ENCODE data around the gene CNTNAP3B. TPM values are rescaled to one million over a fixed set of nuclear protein-coding genes. Genes with fewer than 3 reads are reported as not detected.
"Not testable (repeated sequence)": the region's sequence is repeated elsewhere in the genome, so short reads cannot be mapped to it uniquely, and the experiment has no call there.

Gene CNTNAP3B
- total and polyA plus RNA-seq, 2 experiments from 2014 or later, result 1.1 to 2.4 TPM

GRCh38 chr9:42071026-42071425 is 58.2 kb downstream of the CNTNAP3B start:
- H3K27me3 Mint-ChIP-seq (ENCODE audit: insufficient read depth, low read depth, poor library complexity); H4K20me1 ChIP-seq (replicated peaks; ENCODE audit: insufficient read depth): not testable (repeated sequence)

DNA sequence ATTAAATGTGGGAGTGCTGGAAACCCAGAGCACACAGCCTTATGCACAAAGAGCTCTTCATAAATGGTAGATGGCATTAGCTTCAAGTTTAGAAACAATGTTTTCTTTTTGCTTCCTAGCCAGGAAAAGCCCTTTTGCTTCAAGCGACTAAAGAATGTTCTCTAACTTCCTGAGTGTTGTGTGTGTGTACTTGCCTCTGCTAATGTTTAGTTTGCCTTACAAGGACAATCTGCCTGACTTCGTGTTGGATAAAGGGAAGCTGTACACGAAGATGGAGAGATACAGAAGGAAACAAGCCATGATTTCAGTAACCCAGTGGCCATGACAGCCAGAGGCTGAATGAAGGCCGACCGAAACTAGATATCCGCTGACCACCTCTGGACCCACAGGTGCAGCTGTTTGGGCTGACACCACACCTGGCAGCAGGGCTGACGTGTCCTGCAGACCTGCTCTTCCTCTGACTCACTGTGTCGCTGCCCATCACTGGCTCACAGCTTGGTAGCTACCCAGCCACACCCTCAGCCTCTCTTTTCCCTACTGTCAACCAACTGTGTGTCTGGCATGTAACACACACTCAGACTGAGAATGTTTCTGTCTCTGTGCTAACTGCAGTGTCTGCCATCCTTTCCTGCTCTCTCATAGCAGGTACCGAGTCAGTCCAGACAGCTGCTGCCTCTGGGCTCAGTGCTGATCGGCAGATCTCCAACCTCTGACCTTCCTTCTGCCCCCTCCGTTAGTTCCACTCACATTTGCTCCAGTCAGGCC is 59.0 kb downstream of the CNTNAP3B start:
- H3K36me3 ChIP-seq (ENCODE audit: insufficient read depth); H3K4me1 Mint-ChIP-seq; H3K79me2 ChIP-seq (replicated peaks; ENCODE audit: insufficient read depth); DNase-seq (ENCODE audit: low spot score); H3K4me1 ChIP-seq (ENCODE audit: insufficient read depth); H3K4me3 Mint-ChIP-seq; H3K9me3 Mint-ChIP-seq; H2AFZ ChIP-seq; H3K4me2 ChIP-seq; ATAC-seq; H3K27ac ChIP-seq (ENCODE audit: low read depth); H4K20me1 ChIP-seq (replicated peaks; ENCODE audit: insufficient read depth); H3K36me3 Mint-ChIP-seq (ENCODE audit: low read depth); H3K4me3 ChIP-seq; H3K27me3 ChIP-seq (ENCODE audit: insufficient read depth); H3K27me3 Mint-ChIP-seq (ENCODE audit: insufficient read depth, low read depth, poor library complexity); H3K9me2 ChIP-seq (ENCODE audit: insufficient read depth); H3F3A ChIP-seq (replicated peaks; ENCODE audit: low read depth); H3K27ac Mint-ChIP-seq: not testable (repeated sequence)

More at GRCh38 chr9:42071026-42071425, 58.2 kb downstream of the CNTNAP3B start:
- not testable (repeated sequence) for H3F3A ChIP-seq (replicated peaks; ENCODE audit: low read depth); H3K4me1 Mint-ChIP-seq; H3K27ac Mint-ChIP-seq; H3K36me3 ChIP-seq (ENCODE audit: insufficient read depth); H3K36me3 Mint-ChIP-seq (ENCODE audit: low read depth); H3K79me2 ChIP-seq (replicated peaks; ENCODE audit: insufficient read depth); H2AFZ ChIP-seq; ATAC-seq; H3K27me3 ChIP-seq (ENCODE audit: insufficient read depth); H3K4me2 ChIP-seq; H3K4me3 ChIP-seq; H3K4me1 ChIP-seq (ENCODE audit: insufficient read depth); H3K4me3 Mint-ChIP-seq; DNase-seq (ENCODE audit: low spot score); H3K27ac ChIP-seq (ENCODE audit: low read depth); H3K9me3 Mint-ChIP-seq; H3K9me2 ChIP-seq (ENCODE audit: insufficient read depth)

DNA sequence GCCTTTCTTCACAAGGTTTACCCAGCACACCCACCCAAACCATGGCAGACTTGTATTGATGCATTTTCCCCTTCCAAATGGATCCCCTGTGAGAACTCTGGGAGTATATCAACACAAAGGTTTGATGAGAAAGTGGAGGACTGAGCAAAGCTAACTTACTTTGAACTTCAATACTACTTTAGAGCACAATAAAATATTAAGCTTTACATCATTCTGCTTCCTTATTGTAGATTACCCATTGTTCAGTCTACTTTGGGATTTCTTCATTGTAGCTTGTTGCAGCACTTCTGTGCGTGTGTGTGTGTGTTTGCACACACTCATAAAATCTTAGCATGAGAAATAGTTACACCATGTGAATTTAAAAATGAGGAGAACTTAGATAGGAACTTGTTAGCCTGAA is 75.4 kb downstream of the CNTNAP3B start:
- not testable (repeated sequence) for H4K20me1 ChIP-seq (replicated peaks; ENCODE audit: insufficient read depth); H3K36me3 Mint-ChIP-seq (ENCODE audit: low read depth); H3K9me2 ChIP-seq (ENCODE audit: insufficient read depth); H3K27me3 ChIP-seq (ENCODE audit: insufficient read depth); H2AFZ ChIP-seq; H3K27me3 Mint-ChIP-seq (ENCODE audit: insufficient read depth, low read depth, poor library complexity); H3K27ac Mint-ChIP-seq; H3K79me2 ChIP-seq (replicated peaks; ENCODE audit: insufficient read depth); H3K4me2 ChIP-seq; H3K9me3 Mint-ChIP-seq; H3K4me1 ChIP-seq (ENCODE audit: insufficient read depth); DNase-seq (ENCODE audit: low spot score); ATAC-seq; H3K4me3 ChIP-seq; H3K4me3 Mint-ChIP-seq; H3K4me1 Mint-ChIP-seq; H3K27ac ChIP-seq (ENCODE audit: low read depth); H3K36me3 ChIP-seq (ENCODE audit: insufficient read depth); H3F3A ChIP-seq (replicated peaks; ENCODE audit: low read depth)

GRCh38 chr9:42050701-42051100 is 78.5 kb downstream of the CNTNAP3B start:
- not testable (repeated sequence) for H3K27ac Mint-ChIP-seq; H3K36me3 Mint-ChIP-seq (ENCODE audit: low read depth); H3K4me2 ChIP-seq; H3K27me3 ChIP-seq (ENCODE audit: insufficient read depth); H2AFZ ChIP-seq; H3K4me3 ChIP-seq; H3K36me3 ChIP-seq (ENCODE audit: insufficient read depth); H3K27ac ChIP-seq (ENCODE audit: low read depth); DNase-seq (ENCODE audit: low spot score); H3F3A ChIP-seq (replicated peaks; ENCODE audit: low read depth); H3K27me3 Mint-ChIP-seq (ENCODE audit: insufficient read depth, low read depth, poor library complexity); H3K4me1 Mint-ChIP-seq; H3K4me1 ChIP-seq (ENCODE audit: insufficient read depth); H3K9me2 ChIP-seq (ENCODE audit: insufficient read depth); H4K20me1 ChIP-seq (replicated peaks; ENCODE audit: insufficient read depth); H3K4me3 Mint-ChIP-seq; H3K9me3 Mint-ChIP-seq; H3K79me2 ChIP-seq (replicated peaks; ENCODE audit: insufficient read depth)
- peak; percentile 69 for ATAC-seq

DNA sequence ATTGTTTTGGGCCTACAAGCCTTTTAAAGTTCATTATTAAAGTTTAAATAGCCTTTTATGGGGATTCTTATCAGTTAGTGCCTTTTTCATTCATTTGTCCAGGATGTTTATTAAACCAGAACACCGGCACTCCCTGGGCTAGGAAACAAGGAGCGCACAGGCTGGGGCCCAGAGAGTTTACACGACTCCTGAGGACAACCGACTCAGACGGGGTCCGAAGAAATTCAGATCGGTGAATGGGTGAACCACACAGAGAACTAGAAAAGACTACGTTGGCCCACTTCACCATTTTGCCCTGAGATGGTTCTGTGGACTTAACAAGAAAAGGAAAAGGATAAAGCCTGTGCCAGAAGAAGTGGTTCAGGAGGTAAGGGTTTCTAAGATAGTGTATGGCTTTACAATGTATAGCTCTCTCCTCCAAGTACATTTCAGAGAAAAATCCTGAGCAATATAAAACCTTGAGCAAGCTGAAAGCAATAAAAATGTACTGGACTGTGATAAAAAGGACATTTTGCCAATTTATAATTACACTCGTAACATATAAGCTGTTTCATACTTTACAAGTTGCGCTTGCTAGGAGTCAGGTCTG is 84.7 kb downstream of the CNTNAP3B start:
- H3K9me2 ChIP-seq (ENCODE audit: insufficient read depth); ATAC-seq; H3K79me2 ChIP-seq (replicated peaks; ENCODE audit: insufficient read depth); H3K4me2 ChIP-seq; H3K4me3 ChIP-seq; H3F3A ChIP-seq (replicated peaks; ENCODE audit: low read depth); H3K27ac ChIP-seq (ENCODE audit: low read depth); H3K36me3 Mint-ChIP-seq (ENCODE audit: low read depth); H4K20me1 ChIP-seq (replicated peaks; ENCODE audit: insufficient read depth); H2AFZ ChIP-seq; H3K4me1 ChIP-seq (ENCODE audit: insufficient read depth); H3K4me3 Mint-ChIP-seq; H3K36me3 ChIP-seq (ENCODE audit: insufficient read depth); H3K9me3 Mint-ChIP-seq; H3K27me3 ChIP-seq (ENCODE audit: insufficient read depth); H3K4me1 Mint-ChIP-seq; DNase-seq (ENCODE audit: low spot score); H3K27ac Mint-ChIP-seq; H3K27me3 Mint-ChIP-seq (ENCODE audit: insufficient read depth, low read depth, poor library complexity): not testable (repeated sequence)

DNA sequence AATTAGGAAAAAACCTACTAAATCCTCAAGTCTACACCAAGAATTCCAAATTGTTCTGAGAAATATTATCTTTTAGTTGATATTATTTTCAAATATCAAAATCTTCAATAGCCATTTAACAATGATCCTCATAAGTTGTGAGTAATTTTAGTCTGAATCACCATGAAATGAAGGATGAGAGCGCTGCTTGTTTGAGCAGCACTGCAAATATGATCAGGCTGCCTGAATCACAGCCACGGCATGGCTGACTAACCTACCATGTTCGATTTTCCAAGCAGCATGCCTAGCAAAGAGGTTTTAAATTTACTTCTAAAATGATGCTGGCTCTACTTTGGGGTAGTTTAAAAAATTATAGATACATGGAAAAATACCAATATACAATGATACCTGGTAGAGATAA is 95.7 kb downstream of the CNTNAP3B start:
- not testable (repeated sequence) for H3K27ac ChIP-seq (ENCODE audit: low read depth); ATAC-seq; H3K36me3 Mint-ChIP-seq (ENCODE audit: low read depth); H3F3A ChIP-seq (replicated peaks; ENCODE audit: low read depth); H3K4me1 ChIP-seq (ENCODE audit: insufficient read depth); H3K4me3 ChIP-seq; H3K4me3 Mint-ChIP-seq; H3K27ac Mint-ChIP-seq; DNase-seq (ENCODE audit: low spot score); H3K27me3 Mint-ChIP-seq (ENCODE audit: insufficient read depth, low read depth, poor library complexity); H3K79me2 ChIP-seq (replicated peaks; ENCODE audit: insufficient read depth); H3K9me2 ChIP-seq (ENCODE audit: insufficient read depth); H4K20me1 ChIP-seq (replicated peaks; ENCODE audit: insufficient read depth); H3K36me3 ChIP-seq (ENCODE audit: insufficient read depth); H3K27me3 ChIP-seq (ENCODE audit: insufficient read depth); H3K4me2 ChIP-seq; H2AFZ ChIP-seq; H3K4me1 Mint-ChIP-seq; H3K9me3 Mint-ChIP-seq

Measured in GM23338 (cell line).